ENCODE results near the gene LYVE1.

The LYVE1 gene

GRCh38 chr11:10587388-10587787 lies 18.9 kb upstream of the LYVE1 start:
- no peak for DNase-seq (ENCODE audit: low spot score)
- no peak for TF ChIP-seq CTCF (IDR thresholded peaks at IDR 0.05; ENCODE audit: borderline replicate concordance, control extremely low read depth, extremely low read depth, insufficient read depth, missing control alignments)
- in situ Hi-C loops (cut with MboI; ENCODE audit: low sequenced_read_pairs, unreplicated experiment): no loop called here

- TF ChIP-seq CTCF (IDR thresholded peaks at IDR 0.05; ENCODE audit: borderline replicate concordance, control extremely low read depth, extremely low read depth, insufficient read depth, missing control alignments): no peak
- in situ Hi-C loops (cut with MboI; ENCODE audit: low sequenced_read_pairs, unreplicated experiment): no loop called here
- DNase-seq (ENCODE audit: low spot score): no peak
Measured at GRCh38 chr11:10584071-10584501, 15.6 kb upstream of the LYVE1 start.

- DNase-seq (ENCODE audit: low spot score): no peak
- in situ Hi-C loops (cut with MboI; ENCODE audit: low sequenced_read_pairs, unreplicated experiment): no loop called here
- no peak for TF ChIP-seq CTCF (IDR thresholded peaks at IDR 0.05; ENCODE audit: borderline replicate concordance, control extremely low read depth, extremely low read depth, insufficient read depth, missing control alignments)
Measured at GRCh38 chr11:10581481-10582019, 13.1 kb upstream of the LYVE1 start.

GRCh38 chr11:10580623-10581022 lies 12.2 kb upstream of the LYVE1 start:
- in situ Hi-C loops (cut with MboI; ENCODE audit: low sequenced_read_pairs, unreplicated experiment): no loop called here
- DNase-seq (ENCODE audit: low spot score): no peak
- no peak for TF ChIP-seq CTCF (IDR thresholded peaks at IDR 0.05; ENCODE audit: borderline replicate concordance, control extremely low read depth, extremely low read depth, insufficient read depth, missing control alignments)

- no peak for TF ChIP-seq CTCF (IDR thresholded peaks at IDR 0.05; ENCODE audit: borderline replicate concordance, control extremely low read depth, extremely low read depth, insufficient read depth, missing control alignments)
- no peak for DNase-seq (ENCODE audit: low spot score)
- in situ Hi-C loops (cut with MboI; ENCODE audit: low sequenced_read_pairs, unreplicated experiment): no loop called here
Measured at GRCh38 chr11:10579700-10580099, 11.2 kb upstream of the LYVE1 start.

GRCh38 chr11:10576035-10576398 lies 7.6 kb upstream of the LYVE1 start:
- in situ Hi-C loops (cut with MboI; ENCODE audit: low sequenced_read_pairs, unreplicated experiment): no loop called here
- TF ChIP-seq CTCF (IDR thresholded peaks at IDR 0.05; ENCODE audit: borderline replicate concordance, control extremely low read depth, extremely low read depth, insufficient read depth, missing control alignments): no peak
- no peak for DNase-seq (ENCODE audit: low spot score)

Measured in GM13976 (cell line).